Testis (tissue), 2 donors: Measurements from ENCODE around the gene KY.

Experiments
- CTCF ChIP-seq, 3 experiments: fragments of 450-650 bp in 2 of 3; fragments of 200-600 bp in 1 of 3; sonication (generic) in 1 of 3; IDR thresholded peaks; one replicate each; pipeline ENCODE4 v1.5.1; 2016 to 2019; ENCODE audit warnings: antibody characterized with exemption in 3 of 3, mild to moderate bottlenecking in 2 of 3, moderate library complexity in 1 of 3
- POLR2A ChIP-seq: fragments of 450-650 bp; IDR thresholded peaks from one replicate; pipeline ENCODE4 v1.6.1; 2017; ENCODE audit warnings: antibody characterized with exemption, mild to moderate bottlenecking, moderate library complexity

- TF ChIP-seq CTCF (IDR thresholded peaks at IDR 0.05) (no peak), POLR2A (no peak)
Measured at GRCh38 chr3:134600206-134600605, 50.6 kb downstream of the KY start.
